HG03571 (cell line): ENCODE results near the gene FRY.

ENCODE experiments used
- ATAC-seq: cut with Tn5 transposase; IDR thresholded peaks from one replicate; pipeline ENCODE4 v1.9.1; 2021; ENCODE audit not compliant: unreplicated experiment

Gene FRY

GRCh38 chr13:32298695-32299094 lies 267.1 kb downstream of the FRY start:
- ATAC-seq, result no peak

DNA sequence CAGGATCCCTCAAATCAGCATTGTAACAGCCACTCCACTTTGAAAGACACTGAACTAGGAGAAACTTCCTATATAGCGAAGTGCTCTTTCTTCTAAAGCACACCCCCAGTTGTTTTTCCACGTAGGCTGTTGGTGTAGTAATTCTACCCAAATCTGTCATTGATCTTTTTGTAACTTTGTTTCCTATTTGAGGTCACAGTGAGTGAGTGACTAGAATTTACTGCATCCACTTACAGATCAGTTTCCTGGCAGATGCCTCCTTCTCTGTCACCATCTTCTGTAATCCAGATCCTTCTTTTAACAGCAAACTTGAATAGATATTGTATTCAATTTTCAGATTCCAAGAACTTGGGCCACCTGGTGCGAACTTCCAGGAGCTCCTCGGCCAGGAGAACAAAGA lies 268.3 kb downstream of the FRY start:
- no peak for ATAC-seq

- no peak for ATAC-seq
These were observed 268.8 kb downstream of the FRY start for GRCh38 chr13:32300406-32300805.

DNA sequence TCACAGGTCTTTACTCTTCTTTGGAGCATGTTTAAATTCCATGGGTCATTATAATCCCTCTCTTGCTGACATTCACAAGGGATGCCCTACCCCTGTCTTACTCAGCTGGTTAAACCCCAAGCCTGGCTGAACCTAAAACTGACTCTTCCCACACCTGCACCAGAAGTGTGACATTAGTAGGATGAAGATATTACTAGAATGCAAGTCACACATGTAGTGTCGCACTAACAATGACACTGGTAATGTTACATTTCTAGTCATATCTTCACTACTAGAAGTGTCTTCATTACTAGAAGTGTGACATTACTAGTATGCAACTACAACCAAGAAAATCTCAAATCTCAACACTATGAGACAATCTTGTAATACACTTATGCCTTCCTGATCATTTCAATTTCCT lies 269.3 kb downstream of the FRY start:
- no peak for ATAC-seq

DNA sequence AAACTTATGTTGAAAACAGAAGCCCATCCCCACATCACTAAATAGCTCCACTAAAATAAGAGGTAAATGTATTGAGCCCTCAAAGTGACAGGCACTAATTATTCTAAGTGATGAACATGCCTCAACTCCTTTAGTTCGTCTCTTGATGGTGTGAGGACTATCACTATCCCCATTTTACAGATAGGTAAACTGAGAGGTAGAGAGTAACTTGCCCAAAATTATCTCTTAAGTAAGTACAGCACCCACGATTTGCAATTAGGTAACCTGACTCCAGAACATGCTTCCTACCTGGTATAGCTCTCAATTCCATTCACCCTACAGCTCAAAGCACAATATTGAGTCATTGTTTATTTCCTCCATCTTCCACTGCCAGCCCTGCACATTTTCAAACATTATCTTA lies 270.9 kb downstream of the FRY start:
- ATAC-seq, result no peak

DNA sequence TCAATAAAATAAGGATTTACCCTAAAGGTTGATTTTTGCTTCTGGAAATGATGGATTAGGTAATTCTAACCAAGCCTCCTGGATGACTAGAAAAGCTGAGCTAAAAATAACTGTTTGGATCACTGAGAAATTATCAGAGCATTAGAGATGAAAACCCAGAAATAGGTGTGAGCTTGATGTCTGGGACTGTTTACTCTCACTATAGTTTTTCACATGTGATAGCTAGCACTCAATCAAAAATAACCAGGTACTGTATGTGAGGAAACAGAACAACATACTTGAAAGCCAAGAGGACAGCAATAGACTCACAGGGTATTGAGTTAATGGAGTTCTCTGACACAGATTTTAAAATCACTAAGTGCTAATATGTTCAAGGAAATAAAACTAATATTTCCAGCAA lies 274.1 kb downstream of the FRY start:
- no peak for ATAC-seq

DNA sequence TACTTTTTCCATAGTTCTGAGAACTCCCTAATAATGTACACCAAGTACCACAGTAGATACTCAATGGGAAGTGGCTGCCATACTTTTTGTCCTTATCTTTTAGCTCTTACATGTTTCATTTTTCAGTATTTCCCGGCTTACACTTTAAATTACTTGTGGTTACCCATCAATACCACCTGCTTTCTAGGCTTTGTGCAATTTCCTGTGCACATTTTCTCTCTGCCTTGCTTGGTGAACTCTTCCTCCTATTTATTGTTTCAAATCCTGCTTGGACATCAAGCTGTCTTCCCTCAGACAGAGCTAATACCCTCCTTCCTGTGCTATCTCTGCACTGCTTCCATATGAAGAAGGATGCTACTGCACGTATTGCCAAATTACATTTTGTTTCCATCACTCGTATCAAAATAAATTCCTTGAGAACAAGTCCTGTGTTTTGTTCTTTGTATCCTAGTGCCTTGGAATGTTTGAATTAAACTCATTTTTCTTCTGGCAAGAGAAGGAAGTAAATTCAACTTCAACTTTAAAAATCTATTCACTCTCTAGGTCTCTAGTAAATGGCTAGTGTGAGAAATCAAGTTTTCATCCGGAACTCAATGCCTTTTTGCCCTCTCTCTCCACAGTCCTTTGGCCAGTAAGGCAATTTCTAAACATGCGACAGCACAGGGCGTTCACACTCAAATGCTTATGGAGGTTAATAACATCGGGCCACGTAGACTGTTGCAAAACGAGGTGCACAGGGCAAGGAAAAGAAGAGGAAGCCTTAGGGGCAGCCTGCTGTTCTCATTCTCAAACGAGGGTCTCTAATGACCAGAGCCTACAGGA lies 277.9 kb downstream of the FRY start:
- no peak for ATAC-seq

DNA sequence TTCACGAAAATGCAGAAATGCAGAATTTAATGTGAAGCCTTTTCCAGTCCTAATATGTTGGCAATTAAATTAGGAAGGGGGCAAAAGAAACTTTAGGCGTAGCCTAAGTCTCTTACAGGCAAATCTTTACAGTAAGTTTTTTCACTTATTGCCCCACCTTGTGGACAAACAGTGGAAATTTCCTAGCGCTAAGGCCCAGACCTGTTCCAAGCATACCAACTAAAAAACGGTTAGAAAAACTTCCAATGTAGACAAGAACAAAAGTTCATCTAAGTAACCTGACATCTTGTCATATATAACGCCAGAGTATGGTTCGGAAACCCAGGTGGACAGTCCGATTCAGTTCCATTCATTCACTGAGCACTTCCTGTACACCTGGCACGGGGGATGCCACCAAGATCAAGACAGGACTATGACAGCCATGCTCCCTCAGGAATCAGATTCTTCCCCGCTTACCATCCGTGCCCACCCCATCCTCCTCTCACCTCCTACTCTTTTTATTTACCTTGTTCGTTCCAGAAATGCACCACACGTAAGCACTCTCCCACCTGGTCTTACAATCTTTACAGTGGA lies 278.6 kb downstream of the FRY start:
- ATAC-seq, result peak; percentile 48

DNA sequence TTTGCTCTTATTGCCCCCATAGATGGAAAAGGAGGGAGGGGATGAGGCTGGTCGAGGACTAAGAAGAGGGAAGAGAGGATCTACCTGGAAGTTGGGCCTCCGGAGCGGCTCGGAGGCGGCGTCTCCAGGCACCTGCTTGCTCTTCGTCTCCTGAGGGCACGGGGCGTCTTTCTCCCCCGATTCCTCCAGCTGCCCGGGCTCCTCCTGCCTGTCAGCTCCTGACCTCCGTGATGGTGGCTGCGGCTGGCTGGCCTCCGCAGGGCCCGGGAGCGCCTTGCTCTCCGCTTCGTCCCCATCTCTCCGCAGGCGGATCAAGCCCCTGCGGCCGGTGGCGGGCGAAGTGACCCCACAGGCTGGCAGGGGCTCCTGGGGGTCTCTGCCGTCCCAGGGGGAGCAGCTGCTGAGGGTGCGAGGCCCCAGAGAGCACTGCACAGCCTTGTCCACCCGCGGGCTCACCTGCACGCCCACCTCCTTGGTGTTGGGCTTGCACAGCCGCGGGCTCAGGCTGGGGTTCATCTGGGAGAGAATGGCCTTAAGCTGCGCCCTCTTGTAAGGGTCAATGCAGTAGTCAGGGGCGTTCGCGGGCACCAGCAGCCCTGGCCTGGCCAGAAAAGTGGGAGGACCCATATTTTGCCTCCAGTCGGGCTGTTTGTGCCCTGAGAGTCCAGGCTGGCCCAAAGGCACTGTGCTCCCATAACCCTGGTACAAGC lies 279.8 kb downstream of the FRY start:
- no peak for ATAC-seq

GRCh38 chr13:32314271-32315237 lies 283.0 kb downstream of the FRY start:
- ATAC-seq, result peak; percentile 21

GRCh38 chr13:32315238-32316027 lies 283.9 kb downstream of the FRY start, which contains the start of the genes BRCA2 and ZAR1L:
Gene BRCA2 (plus strand): TSS chr13:32315508. CDS start chr13:32316461, 953 bp downstream.
Gene ZAR1L (minus strand): TSS chr13:32315363. CDS start chr13:32311925, 3,438 bp downstream.
- peak; percentile 91 for ATAC-seq

DNA sequence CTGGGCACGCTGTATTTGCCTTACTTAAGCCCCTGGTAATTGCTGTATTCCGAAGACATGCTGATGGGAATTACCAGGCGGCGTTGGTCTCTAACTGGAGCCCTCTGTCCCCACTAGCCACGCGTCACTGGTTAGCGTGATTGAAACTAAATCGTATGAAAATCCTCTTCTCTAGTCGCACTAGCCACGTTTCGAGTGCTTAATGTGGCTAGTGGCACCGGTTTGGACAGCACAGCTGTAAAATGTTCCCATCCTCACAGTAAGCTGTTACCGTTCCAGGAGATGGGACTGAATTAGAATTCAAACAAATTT lies 284.4 kb downstream of the FRY start:
- ATAC-seq, result peak; percentile 37

DNA sequence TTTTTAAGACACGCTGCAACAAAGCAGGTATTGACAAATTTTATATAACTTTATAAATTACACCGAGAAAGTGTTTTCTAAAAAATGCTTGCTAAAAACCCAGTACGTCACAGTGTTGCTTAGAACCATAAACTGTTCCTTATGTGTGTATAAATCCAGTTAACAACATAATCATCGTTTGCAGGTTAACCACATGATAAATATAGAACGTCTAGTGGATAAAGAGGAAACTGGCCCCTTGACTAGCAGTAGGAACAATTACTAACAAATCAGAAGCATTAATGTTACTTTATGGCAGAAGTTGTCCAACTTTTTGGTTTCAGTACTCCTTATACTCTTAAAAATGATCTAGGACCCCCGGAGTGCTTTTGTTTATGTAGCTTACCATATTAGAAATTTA lies 284.9 kb downstream of the FRY start:
- ATAC-seq, result no peak

- no peak for ATAC-seq
These were observed 286.3 kb downstream of the FRY start for GRCh38 chr13:32317716-32318465.

GRCh38 chr13:32320528-32320927 lies 289.0 kb downstream of the FRY start:
- no peak for ATAC-seq

DNA sequence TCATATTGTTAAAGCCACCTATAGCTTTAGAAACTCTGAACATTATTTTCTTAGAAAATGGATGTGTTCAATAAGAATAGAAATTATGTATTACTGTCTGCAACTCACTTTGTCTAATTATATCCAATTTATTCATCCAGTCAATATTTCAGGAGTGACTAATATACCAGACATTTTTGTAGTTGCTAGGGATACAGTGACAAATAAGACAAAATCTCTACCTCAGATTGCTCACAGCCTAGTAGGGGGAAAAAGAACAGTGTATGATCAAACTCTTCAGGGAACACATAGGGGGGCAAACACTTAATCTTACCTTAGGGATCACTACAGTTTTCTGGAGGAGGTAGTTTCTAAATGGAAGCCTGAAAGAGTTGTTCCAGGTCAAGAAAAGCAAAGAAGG lies 292.3 kb downstream of the FRY start:
- no peak for ATAC-seq

- no peak for ATAC-seq
These were observed 298.9 kb downstream of the FRY start for GRCh38 chr13:32330441-32330840.

GRCh38 chr13:32334671-32335070 lies 303.1 kb downstream of the FRY start:
- no peak for ATAC-seq

DNA sequence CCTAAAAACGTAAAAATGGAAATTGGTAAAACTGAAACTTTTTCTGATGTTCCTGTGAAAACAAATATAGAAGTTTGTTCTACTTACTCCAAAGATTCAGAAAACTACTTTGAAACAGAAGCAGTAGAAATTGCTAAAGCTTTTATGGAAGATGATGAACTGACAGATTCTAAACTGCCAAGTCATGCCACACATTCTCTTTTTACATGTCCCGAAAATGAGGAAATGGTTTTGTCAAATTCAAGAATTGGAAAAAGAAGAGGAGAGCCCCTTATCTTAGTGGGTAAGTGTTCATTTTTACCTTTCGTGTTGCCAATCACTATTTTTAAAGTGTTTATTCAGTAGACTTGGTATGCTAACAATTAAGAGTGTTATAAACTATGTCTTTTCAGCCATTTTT lies 309.3 kb downstream of the FRY start:
- no peak for ATAC-seq
